Mesothelial cell of epicardium (in vitro differentiated cells): ENCODE data around the gene INCENP. TPM values are rescaled to one million over a fixed set of nuclear protein-coding genes. Genes with fewer than 3 reads are reported as not detected.

Source experiments
- DNase-seq, 2 experiments: peaks; one replicate each; pipeline ENCODE4 v3.0.0; 2021; ENCODE audit warnings: low spot score in 2 of 2; ENCODE audit not compliant: unreplicated experiment in 2 of 2
- H3K27ac Mint-ChIP-seq: 2 replicates; pipeline ENCODE4 v1.8.0; 2021; ENCODE audit warnings: mixed read lengths
- H3K27me3 Mint-ChIP-seq: 2 replicates; pipeline ENCODE4 v1.8.0; 2021; ENCODE audit warnings: low read depth, mixed read lengths
- H3K36me3 Mint-ChIP-seq: 2 replicates; pipeline ENCODE4 v1.8.0; 2021; ENCODE audit warnings: mixed read lengths
- H3K4me1 Mint-ChIP-seq: 2 replicates; pipeline ENCODE4 v1.8.0; 2021; ENCODE audit warnings: mixed read lengths
- H3K4me3 Mint-ChIP-seq: 2 replicates; pipeline ENCODE4 v1.8.0; 2021; ENCODE audit warnings: mild to moderate bottlenecking, moderate library complexity, mixed read lengths
- H3K9me3 Mint-ChIP-seq: 2 replicates; pipeline ENCODE4 v1.8.0; 2021; ENCODE audit warnings: mixed read lengths
- CTCF ChIP-seq: fragments of 200-600 bp; sonication (generic); IDR thresholded peaks from one replicate; pipeline ENCODE4 v1.5.0; 2021; ENCODE audit warnings: antibody characterized with exemption; ENCODE audit not compliant: unreplicated experiment
- total RNA-seq: library from RNA; stranded (reverse); gene quantifications from 3 replicates; pipeline ENCODE4 v1.2.1, GENCODE V29; 2021

Gene INCENP
- total RNA-seq, 1 donor from 2014 or later = 50.9 TPM

DNA sequence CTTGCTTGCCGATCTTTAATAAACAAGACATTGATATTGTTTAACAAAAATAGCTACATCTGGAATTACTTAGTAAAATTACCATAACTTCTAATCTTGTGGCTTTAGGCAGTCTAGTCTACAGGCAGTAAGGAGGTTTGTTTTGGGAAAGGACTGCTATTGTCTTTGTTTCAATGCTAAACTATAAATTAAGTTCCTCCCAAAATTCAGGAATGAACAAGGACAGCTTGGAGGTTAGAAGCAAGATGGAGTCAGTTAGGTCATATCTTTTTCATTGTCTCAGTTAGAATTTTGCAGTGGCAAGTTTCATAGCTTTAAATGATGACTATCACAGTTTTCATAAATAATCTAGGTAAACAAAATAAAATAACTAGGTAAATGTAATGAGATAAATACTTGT is 36.1 kb upstream of the INCENP start:
- H3K9me3 Mint-ChIP-seq = peaks cover 11% of the 10 kb centered on the region
- DNase-seq = no peak
- H3K36me3 Mint-ChIP-seq = peaks cover 4% of the 10 kb centered on the region
- H3K4me3 Mint-ChIP-seq = no peak overlapping the region
- H3K27me3 Mint-ChIP-seq = no peaks in the 10 kb centered on the region
- no peaks in the 10 kb centered on the region for H3K4me1 Mint-ChIP-seq
- H3K27ac Mint-ChIP-seq = no peak overlapping the region
- no peak for TF ChIP-seq CTCF

GRCh38 chr11:62088331-62088933 is 35.4 kb upstream of the INCENP start:
- no peak overlapping the region for H3K4me3 Mint-ChIP-seq
- no peak for TF ChIP-seq CTCF
- no peak for DNase-seq

GRCh38 chr11:62103141-62103540 is 20.7 kb upstream of the INCENP start:
- peaks cover 7% of the 10 kb centered on the region for H3K4me1 Mint-ChIP-seq
- H3K27me3 Mint-ChIP-seq = no peaks in the 10 kb centered on the region
- no peak for DNase-seq
- no peak for TF ChIP-seq CTCF
- no peaks in the 10 kb centered on the region for H3K36me3 Mint-ChIP-seq
- no peaks in the 10 kb centered on the region for H3K9me3 Mint-ChIP-seq
- H3K4me3 Mint-ChIP-seq = no peak overlapping the region
- H3K27ac Mint-ChIP-seq = no peak overlapping the region

More at GRCh38 chr11:62088331-62088933, 35.4 kb upstream of the INCENP start:
- H3K36me3 Mint-ChIP-seq = peaks cover 4% of the 10 kb centered on the region
- no peaks in the 10 kb centered on the region for H3K4me1 Mint-ChIP-seq
- H3K27ac Mint-ChIP-seq = no peak overlapping the region
- no peaks in the 10 kb centered on the region for H3K27me3 Mint-ChIP-seq
- peaks cover 11% of the 10 kb centered on the region for H3K9me3 Mint-ChIP-seq

- no peak for TF ChIP-seq CTCF
These were observed 19.8 kb upstream of the INCENP start for GRCh38 chr11:62103986-62104385.

GRCh38 chr11:62104816-62105653 is 18.8 kb upstream of the INCENP start:
- H3K27me3 Mint-ChIP-seq = no peaks in the 10 kb centered on the region
- no peaks in the 10 kb centered on the region for H3K9me3 Mint-ChIP-seq
- no peak for DNase-seq
- H3K36me3 Mint-ChIP-seq = no peaks in the 10 kb centered on the region
- no peak for TF ChIP-seq CTCF
- no peak overlapping the region for H3K27ac Mint-ChIP-seq
- peaks cover 7% of the 10 kb centered on the region for H3K4me1 Mint-ChIP-seq
- no peak overlapping the region for H3K4me3 Mint-ChIP-seq

More at GRCh38 chr11:62103986-62104385, 19.8 kb upstream of the INCENP start:
- Mint-ChIP-seq H3K27me3 (no peaks in the 10 kb centered on the region), H3K4me1 (peaks cover 7% of the 10 kb centered on the region), H3K36me3 (no peaks in the 10 kb centered on the region), H3K4me3 (no peak overlapping the region), H3K9me3 (no peaks in the 10 kb centered on the region), H3K27ac (no peak overlapping the region)
- no peak for DNase-seq
